EL (cell line): ENCODE data around the gene SHISA8.
A peak's percentile ranks its signal among the peaks of the same experiment; 100 is the strongest.
"Not testable (repeated sequence)": the region's sequence is repeated elsewhere in the genome, so short reads cannot be mapped to it uniquely, and the experiment has no call there.

Experiments
- DNase-seq: peaks from one replicate; pipeline ENCODE4 v3.0.0-alpha.2; 2016

The SHISA8 gene

GRCh38 chr22:41915035-41915785, at the start of gene SHISA8:
SHISA8 (minus strand) TSS chr22:41915074; CDS start chr22:41914667, 407 bp downstream.
- DNase-seq: peak; percentile 37

- DNase-seq: no peak
Measured at GRCh38 chr22:41964112-41964491, 49.2 kb upstream of the SHISA8 start.

- DNase-seq: no peak
Measured at GRCh38 chr22:41963453-41964111, 48.7 kb upstream of the SHISA8 start.

- no peak for DNase-seq
Measured at GRCh38 chr22:41957941-41958556, 43.2 kb upstream of the SHISA8 start.

- DNase-seq: peak; percentile 27
Measured at GRCh38 chr22:41952713-41953112, 37.8 kb upstream of the SHISA8 start.

- DNase-seq: no peak
Measured at GRCh38 chr22:41951898-41952474, 37.1 kb upstream of the SHISA8 start, which contains the start of gene SMIM45. SMIM45 (plus strand) TSS chr22:41952150.

- DNase-seq: no peak
Measured at GRCh38 chr22:41949297-41949965, 34.6 kb upstream of the SHISA8 start.

- DNase-seq: not testable (repeated sequence)
Measured at GRCh38 chr22:41948928-41949296, 34.0 kb upstream of the SHISA8 start.

GRCh38 chr22:41948142-41948541, 33.3 kb upstream of the SHISA8 start:
- DNase-seq: no peak

- DNase-seq: no peak
Measured at GRCh38 chr22:41947424-41948080, 32.7 kb upstream of the SHISA8 start.

- DNase-seq: peak; percentile 96
Measured at GRCh38 chr22:41946629-41947423, 32.0 kb upstream of the SHISA8 start, which contains the start of gene CENPM. CENPM (minus strand) TSS chr22:41947152; CDS start chr22:41947076, 76 bp downstream.

GRCh38 chr22:41943661-41944209, 28.9 kb upstream of the SHISA8 start:
- no peak for DNase-seq

GRCh38 chr22:41940832-41941765, 26.2 kb upstream of the SHISA8 start:
- peak; percentile 86 for DNase-seq

GRCh38 chr22:41939981-41940831, 25.3 kb upstream of the SHISA8 start:
- DNase-seq: no peak

GRCh38 chr22:41936894-41937169, 22.0 kb upstream of the SHISA8 start:
- no peak for DNase-seq

GRCh38 chr22:41935509-41935908, 20.6 kb upstream of the SHISA8 start:
- no peak for DNase-seq

GRCh38 chr22:41935015-41935351, 20.1 kb upstream of the SHISA8 start:
- DNase-seq: no peak

GRCh38 chr22:41934284-41935014, 19.6 kb upstream of the SHISA8 start:
- no peak for DNase-seq
